GM23248 (cell line): ENCODE measurements around the gene RBFOX1. TPM values are rescaled to one million over a fixed set of nuclear protein-coding genes. Genes with fewer than 3 reads are reported as not detected.

Experiments
- DNase-seq: peaks from one replicate; pipeline ENCODE4 v3.0.0-alpha.2; 2015
- H2AFZ ChIP-seq: fragments of 200-600 bp; sonication (generic); 2 replicates; pipeline ENCODE4 v1.6.1; 2016; ENCODE audit warnings: antibody characterized with exemption
- H3F3A ChIP-seq: fragments of 200-600 bp; sonication (generic); 2 replicates; pipeline ENCODE4 v1.6.1; 2016; ENCODE audit warnings: mild to moderate bottlenecking, antibody characterized with exemption, mixed run types; ENCODE audit not compliant: insufficient read depth
- H3K27ac ChIP-seq: fragments of 200-600 bp; sonication (generic); 2 replicates; pipeline ENCODE4 v1.5.1; 2016; ENCODE audit warnings: mild to moderate bottlenecking
- H3K27me3 ChIP-seq: fragments of 200-600 bp; sonication (generic); replicated peaks from 2 replicates; pipeline ENCODE4 v1.6.1; 2016; ENCODE audit warnings: mild to moderate bottlenecking; ENCODE audit not compliant: insufficient read depth
- H3K36me3 ChIP-seq: fragments of 200-600 bp; sonication (generic); 2 replicates; pipeline ENCODE4 v1.6.1; 2016; ENCODE audit warnings: low read depth, mild to moderate bottlenecking
- H3K4me1 ChIP-seq: fragments of 200-600 bp; sonication (generic); 2 replicates; pipeline ENCODE4 v1.6.1; 2016; ENCODE audit warnings: mild to moderate bottlenecking; ENCODE audit not compliant: insufficient read depth
- H3K4me2 ChIP-seq: fragments of 200-600 bp; sonication (generic); one replicate; pipeline ENCODE4 v1.6.1; 2016; ENCODE audit warnings: mild to moderate bottlenecking; ENCODE audit not compliant: unreplicated experiment
- H3K4me3 ChIP-seq: fragments of 200-600 bp; sonication (generic); 2 replicates; pipeline ENCODE4 v1.5.1; 2016; ENCODE audit warnings: mild to moderate bottlenecking
- H3K79me2 ChIP-seq: fragments of 200-600 bp; sonication (generic); 2 replicates; pipeline ENCODE4 v1.6.1; 2016; ENCODE audit warnings: mild to moderate bottlenecking; ENCODE audit not compliant: insufficient read depth
- H3K9ac ChIP-seq: fragments of 200-600 bp; sonication (generic); 2 replicates; pipeline ENCODE4 v1.6.1; 2016; ENCODE audit warnings: mild to moderate bottlenecking
- H3K9me2 ChIP-seq: fragments of 200-600 bp; sonication (generic); 2 replicates; pipeline ENCODE4 v1.6.1; 2016; ENCODE audit warnings: mixed run types, mild to moderate bottlenecking, moderate library complexity; ENCODE audit not compliant: insufficient read depth
- H3K9me3 ChIP-seq: fragments of 200-600 bp; sonication (generic); one replicate; pipeline ENCODE4 v1.6.1; 2017; ENCODE audit warnings: low read depth
- H4K20me1 ChIP-seq: fragments of 200-600 bp; sonication (generic); 2 replicates; pipeline ENCODE4 v1.6.0; 2016; ENCODE audit not compliant: insufficient read depth
- EZH2 ChIP-seq: fragments of 200-600 bp; sonication (generic); IDR thresholded peaks from 2 replicates; pipeline ENCODE4 v1.6.1; 2018; ENCODE audit warnings: antibody characterized with exemption, mild to moderate bottlenecking; ENCODE audit not compliant: insufficient read depth, poor library complexity, severe bottlenecking
- EZH2phosphoT487 ChIP-seq: fragments of 200-600 bp; sonication (generic); IDR thresholded peaks from 2 replicates; pipeline ENCODE4 v1.6.1; 2018; ENCODE audit warnings: antibody characterized with exemption, moderate library complexity, mild to moderate bottlenecking, low read depth; ENCODE audit not compliant: insufficient read depth
- WGBS, 2 experiments: methylation state at CpG; one replicate each; pipeline ENCODE4 v1.1.6; 2015 to 2017; ENCODE audit warnings: low lambda C conversion rate in 2 of 2, low coverage in 1 of 2; ENCODE audit errors: missing lambda C conversion rate in 2 of 2; 5-methylcytosine and 5-hydroxymethylcytosine counted together
- in situ Hi-C: fragments of 300-500 bp; cut with MboI; formaldehyde crosslinking; loops from 2 replicates; pipeline ENCODE4 v1.15.0; 2020
- polyA plus RNA-seq: library from polyadenylated mRNA; unstranded; fragments of >200 nt; fragmentation: Nextera tagmentation; extraction: Ambion mirVana; gene quantifications from 2 replicates; pipeline ENCODE4 v1.2.1, GENCODE V29; 2016
- total RNA-seq: library from RNA; depleted of rRNA; stranded (reverse); fragments of >200 nt; shearing (Covaris generic); gene quantifications from 2 replicates; pipeline ENCODE4 v1.2.3, GENCODE V29; 2014

RBFOX1 gene
- total and polyA plus RNA-seq, 2 experiments from 2014 or later: not detected

GRCh38 chr16:7546948-7547347 lies 214.3 kb downstream of the RBFOX1 start:
- no peaks in the 10 kb centered on the region for H3F3A ChIP-seq
- no peaks in the 10 kb centered on the region for H3K36me3 ChIP-seq
- H3K27ac ChIP-seq: no peak overlapping the region
- no peaks in the 10 kb centered on the region for H3K79me2 ChIP-seq
- H3K9me2 ChIP-seq: no peaks in the 10 kb centered on the region
- H3K4me3 ChIP-seq: no peak overlapping the region
- H2AFZ ChIP-seq: no peak overlapping the region
- H3K9me3 ChIP-seq: no peaks in the 10 kb centered on the region
- TF ChIP-seq EZH2phosphoT487 (no peak), EZH2 (no peak)
- no peaks in the 10 kb centered on the region for H3K4me1 ChIP-seq
- H3K27me3 ChIP-seq: no peaks in the 10 kb centered on the region
- in situ Hi-C loops: no loop called here
- no peaks in the 10 kb centered on the region for H4K20me1 ChIP-seq
- no peak for DNase-seq
- H3K4me2 ChIP-seq: no peak overlapping the region
- 6 to 10% methylated on average over 4 of the region's 4 CpGs for WGBS, 2 experiments
- no peak overlapping the region for H3K9ac ChIP-seq

GRCh38 chr16:7547736-7548135 lies 215.1 kb downstream of the RBFOX1 start:
- 23 to 29% methylated on average over 4 of the region's 4 CpGs for WGBS, 2 experiments

DNA sequence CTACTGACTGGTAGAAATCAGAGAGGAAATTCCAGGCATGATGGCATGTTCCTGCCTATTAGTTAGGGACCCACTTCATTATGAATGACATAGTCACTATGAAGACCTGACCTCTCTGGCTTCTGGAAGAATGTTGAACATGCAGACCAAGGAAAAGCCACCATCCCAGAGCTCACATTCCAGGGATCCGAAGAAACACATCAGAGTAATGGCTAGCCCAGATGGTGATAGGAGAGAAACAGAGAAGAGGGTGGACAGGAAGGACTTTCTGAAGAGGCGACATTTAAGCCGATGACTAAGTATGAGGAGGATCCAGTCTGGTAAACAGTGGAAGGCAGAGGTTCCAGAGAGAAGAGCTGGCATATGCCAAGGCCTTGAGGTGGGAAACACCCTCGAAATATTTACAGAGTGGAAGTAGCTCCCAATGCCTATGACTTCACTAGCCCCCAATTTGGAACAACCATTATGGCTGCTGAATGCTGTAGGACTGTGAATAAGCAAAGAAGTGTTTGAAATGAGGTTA lies 216.2 kb downstream of the RBFOX1 start:
- H4K20me1 ChIP-seq: no peaks in the 10 kb centered on the region
- in situ Hi-C loops: no loop called here
- no peaks in the 10 kb centered on the region for H3K79me2 ChIP-seq
- no peaks in the 10 kb centered on the region for H3K4me1 ChIP-seq
- H3F3A ChIP-seq: no peaks in the 10 kb centered on the region
- no peaks in the 10 kb centered on the region for H3K9me3 ChIP-seq
- H3K9ac ChIP-seq: no peak overlapping the region
- TF ChIP-seq EZH2phosphoT487 (no peak), EZH2 (no peak)
- H3K27ac ChIP-seq: no peak overlapping the region
- WGBS, 2 experiments: 20 to 22% methylated on average over 4 of the region's 4 CpGs
- no peak for DNase-seq
- no peaks in the 10 kb centered on the region for H3K9me2 ChIP-seq
- H3K4me2 ChIP-seq: no peak overlapping the region
- no peaks in the 10 kb centered on the region for H3K27me3 ChIP-seq
- H3K36me3 ChIP-seq: no peaks in the 10 kb centered on the region
- no peak overlapping the region for H3K4me3 ChIP-seq
- no peak overlapping the region for H2AFZ ChIP-seq

More at GRCh38 chr16:7547736-7548135, 215.1 kb downstream of the RBFOX1 start:
- no peaks in the 10 kb centered on the region for H3F3A ChIP-seq
- no peak for TF ChIP-seq EZH2
- no peak for TF ChIP-seq EZH2phosphoT487
- DNase-seq: no peak
- H3K4me2 ChIP-seq: no peak overlapping the region
- no peaks in the 10 kb centered on the region for H3K79me2 ChIP-seq
- no peak overlapping the region for H3K9ac ChIP-seq
- no peaks in the 10 kb centered on the region for H3K9me2 ChIP-seq
- H3K4me1 ChIP-seq: no peaks in the 10 kb centered on the region
- H3K36me3 ChIP-seq: no peaks in the 10 kb centered on the region
- H4K20me1 ChIP-seq: no peaks in the 10 kb centered on the region
- in situ Hi-C loops: no loop called here
- H3K4me3 ChIP-seq: no peak overlapping the region
- H3K9me3 ChIP-seq: no peaks in the 10 kb centered on the region
- H3K27ac ChIP-seq: no peak overlapping the region
- H2AFZ ChIP-seq: no peak overlapping the region
- no peaks in the 10 kb centered on the region for H3K27me3 ChIP-seq

GRCh38 chr16:7550096-7550495 lies 217.5 kb downstream of the RBFOX1 start:
- H3K9me3 ChIP-seq: no peaks in the 10 kb centered on the region
- no peaks in the 10 kb centered on the region for H4K20me1 ChIP-seq
- WGBS, 2 experiments: 13 to 15% methylated on average over 7 of the region's 7 CpGs
- H3K36me3 ChIP-seq: no peaks in the 10 kb centered on the region
- no peak for TF ChIP-seq EZH2phosphoT487
- TF ChIP-seq EZH2: no peak
- H2AFZ ChIP-seq: no peak overlapping the region
- no peaks in the 10 kb centered on the region for H3K27me3 ChIP-seq
- no peaks in the 10 kb centered on the region for H3K4me1 ChIP-seq
- no peak overlapping the region for H3K27ac ChIP-seq
- no peaks in the 10 kb centered on the region for H3K79me2 ChIP-seq
- no peak for DNase-seq
- H3K9ac ChIP-seq: no peak overlapping the region
- H3K4me3 ChIP-seq: no peak overlapping the region
- H3K9me2 ChIP-seq: no peaks in the 10 kb centered on the region
- in situ Hi-C loops: no loop called here
- H3K4me2 ChIP-seq: no peak overlapping the region
- H3F3A ChIP-seq: no peaks in the 10 kb centered on the region

DNA sequence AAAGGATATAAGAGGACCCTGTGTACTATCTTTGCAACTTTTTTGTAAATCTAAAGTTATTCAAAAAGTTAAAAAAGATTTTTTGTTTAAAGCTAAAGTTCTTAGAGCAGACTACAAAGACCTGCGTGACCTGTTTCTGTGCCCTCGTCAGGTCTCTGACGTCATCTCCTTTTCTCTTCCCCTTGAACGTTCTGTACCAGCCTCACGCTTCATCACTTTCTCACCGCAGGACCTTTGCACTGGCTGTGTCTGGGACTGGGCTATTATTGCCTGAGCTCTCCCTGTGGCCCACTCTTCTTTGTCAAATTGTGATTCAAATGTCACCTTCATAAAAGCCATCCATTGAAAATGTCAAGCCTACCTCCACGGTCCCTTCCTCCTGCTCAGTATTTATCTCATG lies 222.8 kb downstream of the RBFOX1 start:
- Histone ChIP-seq H3K27ac (no peak overlapping the region), H3K4me1 (no peaks in the 10 kb centered on the region), H3F3A (no peaks in the 10 kb centered on the region), H3K4me2 (no peak overlapping the region), H3K9ac (no peak overlapping the region), H3K9me3 (no peaks in the 10 kb centered on the region), H3K9me2 (no peaks in the 10 kb centered on the region), H4K20me1 (no peaks in the 10 kb centered on the region), H3K79me2 (no peaks in the 10 kb centered on the region), H3K36me3 (no peaks in the 10 kb centered on the region), H3K4me3 (no peak overlapping the region), H3K27me3 (no peaks in the 10 kb centered on the region), H2AFZ (no peak overlapping the region)
- DNase-seq: no peak
- WGBS, 2 experiments: 28 to 31% methylated on average over 7 of the region's 7 CpGs
- in situ Hi-C loops: no loop called here
- no peak for TF ChIP-seq EZH2
- no peak for TF ChIP-seq EZH2phosphoT487
